ENCODE results near the gene CHRNB4. TPM values are rescaled to one million over a fixed set of nuclear protein-coding genes. Genes with fewer than 3 reads are reported as not detected.

The CHRNB4 gene
- total RNA-seq, 2 donors from 2014 or later = not detected

DNA sequence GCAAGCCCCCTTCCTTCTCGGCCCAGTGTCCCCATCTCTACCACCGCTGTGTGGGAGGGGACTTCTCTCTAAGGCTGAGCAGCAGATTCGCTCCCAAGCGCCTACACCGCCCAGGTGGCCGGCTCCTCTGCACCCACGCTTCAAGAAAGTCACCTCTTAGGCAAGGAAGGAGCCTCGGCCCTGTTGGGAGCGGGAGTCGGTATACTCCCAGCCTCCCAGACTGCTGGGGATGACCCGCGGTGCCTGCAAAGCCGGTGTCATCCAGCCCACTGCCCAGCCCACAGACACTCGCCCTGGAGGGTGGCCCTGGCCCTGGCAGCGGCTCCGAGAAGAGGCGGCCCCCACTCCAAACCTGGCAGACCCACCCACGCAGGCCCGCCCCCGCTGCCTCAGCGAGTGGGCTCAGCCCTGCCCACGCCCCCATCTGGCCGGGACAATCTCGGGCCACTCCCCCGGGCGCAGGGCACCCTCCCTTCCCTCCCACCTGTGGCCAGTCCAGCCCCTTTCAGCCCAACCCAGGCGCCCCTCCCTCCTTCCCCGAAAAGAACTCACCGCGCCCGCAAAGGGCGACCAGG, 396 bp downstream of the CHRNB4 start:
- H3K27me3 ChIP-seq = peaks cover 0 to 6% of the 10 kb centered on the region in 2 donors
- TF ChIP-seq, protein P1, sequence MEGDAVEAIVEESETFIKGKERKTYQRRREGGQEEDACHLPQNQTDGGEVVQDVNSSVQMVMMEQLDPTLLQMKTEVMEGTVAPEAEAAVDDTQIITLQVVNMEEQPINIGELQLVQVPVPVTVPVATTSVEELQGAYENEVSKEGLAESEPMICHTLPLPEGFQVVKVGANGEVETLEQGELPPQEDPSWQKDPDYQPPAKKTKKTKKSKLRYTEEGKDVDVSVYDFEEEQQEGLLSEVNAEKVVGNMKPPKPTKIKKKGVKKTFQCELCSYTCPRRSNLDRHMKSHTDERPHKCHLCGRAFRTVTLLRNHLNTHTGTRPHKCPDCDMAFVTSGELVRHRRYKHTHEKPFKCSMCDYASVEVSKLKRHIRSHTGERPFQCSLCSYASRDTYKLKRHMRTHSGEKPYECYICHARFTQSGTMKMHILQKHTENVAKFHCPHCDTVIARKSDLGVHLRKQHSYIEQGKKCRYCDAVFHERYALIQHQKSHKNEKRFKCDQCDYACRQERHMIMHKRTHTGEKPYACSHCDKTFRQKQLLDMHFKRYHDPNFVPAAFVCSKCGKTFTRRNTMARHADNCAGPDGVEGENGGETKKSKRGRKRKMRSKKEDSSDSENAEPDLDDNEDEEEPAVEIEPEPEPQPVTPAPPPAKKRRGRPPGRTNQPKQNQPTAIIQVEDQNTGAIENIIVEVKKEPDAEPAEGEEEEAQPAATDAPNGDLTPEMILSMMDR (IDR thresholded peaks at IDR 0.05) = no peak

DNA sequence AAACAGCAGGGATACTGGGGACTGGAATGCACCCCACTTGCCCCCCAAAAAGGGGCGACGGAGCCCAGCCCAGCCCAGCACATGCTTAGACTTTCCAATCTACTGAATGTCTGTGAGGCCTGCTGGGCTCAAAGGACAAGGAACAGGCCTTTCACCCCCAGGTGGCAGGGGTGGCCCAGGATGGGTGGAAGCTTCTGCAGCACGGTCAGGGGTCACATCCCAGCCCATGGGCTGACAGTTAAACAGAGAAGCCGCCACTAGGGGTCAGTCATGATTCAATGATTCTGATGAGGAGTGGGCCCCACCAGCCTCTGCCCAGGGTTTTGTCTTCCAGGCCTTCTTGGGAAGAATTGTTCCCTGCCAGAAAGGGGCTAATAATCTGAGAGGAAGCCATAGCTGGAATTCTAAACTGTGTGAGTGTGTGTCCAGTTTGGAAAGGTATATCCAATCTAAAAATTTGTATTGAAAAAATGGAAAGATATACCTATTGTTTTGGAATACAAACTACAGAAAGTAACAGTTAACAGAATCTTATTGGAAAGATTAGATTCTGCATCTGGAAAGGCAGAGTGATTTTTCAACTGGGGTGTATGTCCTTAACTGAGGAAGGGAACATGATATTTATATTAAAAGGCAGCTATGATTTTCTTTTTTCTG, 2.2 kb downstream of the CHRNB4 start:
- no peak overlapping the region for H3K27ac ChIP-seq
- H3K9me3 ChIP-seq = peaks cover 0 to 1% of the 10 kb centered on the region in 2 donors
- no peak overlapping the region for H3K4me3 ChIP-seq
- TF ChIP-seq, protein P1 (IDR thresholded peaks at IDR 0.05) = peak; percentile 27 to 74
- peaks cover 0 to 10% of the 10 kb centered on the region in 2 donors for H3K4me1 ChIP-seq
- no peaks in the 10 kb centered on the region for H3K36me3 ChIP-seq
- H3K27me3 ChIP-seq = peaks cover 0 to 6% of the 10 kb centered on the region in 2 donors
- DNase-seq (ENCODE audit: low spot score) = no peak

More for the DNA sequence above, 396 bp downstream of the CHRNB4 start:
- H3K4me1 ChIP-seq = peaks cover 0 to 10% of the 10 kb centered on the region in 2 donors
- DNase-seq (ENCODE audit: low spot score) = no peak
- H3K27ac ChIP-seq = no peak overlapping the region
- H3K4me3 ChIP-seq = peak overlapping the region; percentile 34 to 54
- H3K36me3 ChIP-seq = no peaks in the 10 kb centered on the region
- H3K9me3 ChIP-seq = no peaks in the 10 kb centered on the region

DNA sequence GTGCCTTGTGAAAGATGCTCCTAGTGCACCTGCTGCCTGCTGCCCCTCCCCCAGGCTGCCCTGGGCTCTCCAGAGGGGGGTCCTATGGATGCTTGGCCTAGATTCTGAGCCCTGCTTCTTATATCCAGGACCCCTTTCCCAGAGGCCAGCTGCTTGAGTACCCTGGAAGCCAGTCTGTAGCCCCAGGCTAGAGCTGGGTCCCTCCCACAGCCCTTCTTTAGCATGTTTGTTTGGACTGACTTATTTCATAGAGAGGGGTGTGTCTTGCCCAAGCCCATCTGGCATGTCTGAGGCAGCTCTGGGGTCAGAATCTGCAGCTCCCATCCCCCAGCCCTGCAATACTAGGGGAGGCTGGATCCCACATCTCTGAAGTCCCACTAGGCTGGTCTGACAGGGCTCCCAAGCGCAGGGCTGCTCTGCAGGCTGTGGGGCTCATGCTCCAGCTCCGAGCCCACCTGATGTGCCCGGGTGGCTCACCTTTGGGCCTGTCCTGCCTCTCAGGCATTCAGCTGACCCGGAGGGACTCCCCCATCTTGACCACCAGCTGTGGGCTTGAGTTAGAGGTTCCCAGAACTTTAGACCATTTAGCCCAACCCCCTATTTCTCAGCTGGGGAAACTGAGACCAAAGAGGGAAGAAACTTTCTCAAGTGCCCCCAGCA, 3.1 kb downstream of the CHRNB4 start:
- no peak overlapping the region for H3K27ac ChIP-seq
- TF ChIP-seq, protein P1 (IDR thresholded peaks at IDR 0.05) = no peak
- H3K4me1 ChIP-seq = peaks cover 0 to 10% of the 10 kb centered on the region in 2 donors
- peaks cover 0 to 10% of the 10 kb centered on the region in 2 donors for H3K9me3 ChIP-seq
- DNase-seq (ENCODE audit: low spot score) = no peak
- H3K36me3 ChIP-seq = no peaks in the 10 kb centered on the region
- peaks cover 0 to 6% of the 10 kb centered on the region in 2 donors for H3K27me3 ChIP-seq
- no peak overlapping the region for H3K4me3 ChIP-seq

DNA sequence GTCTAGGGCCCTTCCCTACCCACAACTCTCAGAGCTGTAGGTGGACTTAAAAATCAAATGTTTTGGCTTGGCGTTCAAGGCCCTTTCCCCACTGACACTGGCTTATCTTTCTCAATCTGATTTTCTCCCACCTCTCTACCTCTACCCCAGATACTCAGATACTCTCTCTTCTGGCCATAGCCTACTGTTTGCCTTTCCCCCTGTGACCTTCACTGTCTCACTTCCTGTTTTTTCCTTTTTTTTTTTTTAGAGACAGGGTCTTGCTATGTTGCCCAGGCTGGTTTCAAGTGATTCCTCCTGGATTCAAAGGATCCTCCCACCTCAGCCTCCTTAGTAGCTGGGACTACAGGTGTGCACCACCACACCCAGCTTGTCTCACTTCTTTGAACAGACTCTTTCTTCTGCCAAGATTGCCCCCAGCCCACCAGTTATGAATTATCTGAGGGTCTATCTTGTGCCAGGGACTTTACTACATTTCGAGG, 4.6 kb downstream of the CHRNB4 start:
- peaks cover 0 to 10% of the 10 kb centered on the region in 2 donors for H3K4me1 ChIP-seq
- H3K27ac ChIP-seq = no peak overlapping the region
- no peak overlapping the region for H3K4me3 ChIP-seq
- DNase-seq (ENCODE audit: low spot score) = no peak
- peaks cover 0 to 11% of the 10 kb centered on the region in 2 donors for H3K9me3 ChIP-seq
- no peaks in the 10 kb centered on the region for H3K36me3 ChIP-seq
- peaks cover 0 to 6% of the 10 kb centered on the region in 2 donors for H3K27me3 ChIP-seq
- TF ChIP-seq, protein P1 (IDR thresholded peaks at IDR 0.05) = no peak

DNA sequence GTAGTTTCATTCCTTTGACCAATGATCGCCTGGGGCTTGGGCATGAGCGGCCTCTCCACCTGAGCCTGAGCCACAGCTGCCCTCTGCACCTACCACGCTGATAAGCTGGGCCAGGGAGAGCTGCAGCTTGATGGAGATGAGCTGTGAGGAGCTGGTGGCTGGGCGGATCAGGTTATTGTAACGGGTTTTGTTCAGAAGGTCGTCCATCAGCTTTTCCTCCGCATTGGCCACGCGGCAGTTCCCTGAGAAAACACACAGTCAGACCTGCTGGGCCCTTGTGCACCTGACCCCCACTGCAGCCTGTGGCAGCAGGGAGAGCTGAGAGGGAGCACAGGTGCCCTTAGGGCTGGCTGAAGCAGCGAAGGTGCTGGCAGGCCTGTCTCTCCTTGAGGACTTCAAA, 5.7 kb downstream of the CHRNB4 start:
- peaks cover 0 to 11% of the 10 kb centered on the region in 2 donors for H3K9me3 ChIP-seq

More for the DNA sequence above, 5.7 kb downstream of the CHRNB4 start:
- peaks cover 0 to 1% of the 10 kb centered on the region in 2 donors for H3K4me1 ChIP-seq
- TF ChIP-seq, protein P1 (IDR thresholded peaks at IDR 0.05) = no peak
- no peak overlapping the region for H3K4me3 ChIP-seq
- DNase-seq (ENCODE audit: low spot score) = no peak
- H3K36me3 ChIP-seq = no peaks in the 10 kb centered on the region
- no peak overlapping the region for H3K27ac ChIP-seq
- peaks cover 0 to under 1% of the 10 kb centered on the region in 2 donors for H3K27me3 ChIP-seq
